GM12892 (cell line): ENCODE data around the gene EPS8.

Experiments
- POLR2A ChIP-seq: IDR thresholded peaks from 2 replicates; pipeline ENCODE4 v1.6.1; 2011; ENCODE audit warnings: low read depth, low read length, control low read depth
- TAF1 ChIP-seq: IDR thresholded peaks from 2 replicates; pipeline ENCODE4 v1.6.1; 2011; ENCODE audit warnings: low read depth, mild to moderate bottlenecking, control low read depth, low read length, borderline replicate concordance

DNA sequence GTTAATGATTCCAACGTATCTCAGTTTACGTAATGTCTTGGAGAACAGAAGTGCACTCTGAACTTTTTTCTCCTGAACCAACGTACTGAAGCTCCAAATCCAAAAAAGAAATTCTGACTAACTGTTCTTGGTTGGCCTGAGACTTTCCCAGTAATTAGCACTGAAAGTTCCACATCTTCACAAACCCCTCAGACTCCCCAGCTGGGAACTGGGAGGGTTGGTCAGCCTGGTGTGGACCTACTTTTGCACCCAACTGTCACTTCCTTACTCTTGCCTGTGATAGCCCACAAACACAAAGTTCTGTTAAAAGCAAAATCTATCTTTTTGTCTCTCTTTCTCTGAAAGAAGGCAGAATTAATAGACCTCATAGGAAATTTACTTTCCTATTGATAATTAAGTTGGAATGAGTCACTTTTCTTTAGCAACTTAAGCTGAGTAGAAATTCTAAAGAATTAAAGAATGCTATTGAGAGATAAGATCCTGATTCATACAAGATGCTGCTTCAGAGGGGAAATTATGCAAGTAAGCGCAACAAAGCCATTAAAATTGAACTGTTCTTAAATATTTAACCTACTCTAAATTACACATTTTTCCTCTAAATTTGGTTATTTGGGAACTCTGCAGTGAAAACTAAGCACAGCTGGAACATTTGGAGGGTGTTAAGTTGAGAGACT lies 155.0 kb downstream of the EPS8 start:
- TF ChIP-seq TAF1: no peak
- TF ChIP-seq POLR2A: no peak
